ENCODE results near the gene SERPINA5. TPM values are rescaled to one million over a fixed set of nuclear protein-coding genes. Genes with fewer than 3 reads are reported as not detected.

The SERPINA5 gene
- total and polyA plus RNA-seq, 2 of the 8 experiments (the other 6 are each of a cell fraction or from before 2014, with no cell fraction given): 1.8 to 1.9 TPM

- TF ChIP-seq TBP (IDR thresholded peaks at IDR 0.05; ENCODE audit: low read depth, low read length): no peak
- no peak for TF ChIP-seq CHD2 (IDR thresholded peaks at IDR 0.05; ENCODE audit: low read length)
- TF ChIP-seq POLR2A (IDR thresholded peaks at IDR 0.05; ENCODE audit: control extremely low read depth in 1 of 2, low read depth in 2 of 2, low read length in 2 of 2): no peak
- TF ChIP-seq CEBPB (IDR thresholded peaks at IDR 0.05; ENCODE audit: low read depth, low read length): no peak
- no peak for TF ChIP-seq CHD1 (IDR thresholded peaks at IDR 0.05; ENCODE audit: low read depth, low read length)
- no peak for TF ChIP-seq PHF8 (conservative IDR thresholded peaks at IDR 0.05; ENCODE audit: low read depth, low read length)
- TF ChIP-seq HDAC6 (IDR thresholded peaks at IDR 0.05; ENCODE audit: low read depth, low read length): no peak
- TF ChIP-seq SP4 (IDR thresholded peaks at IDR 0.05; ENCODE audit: low read length): no peak
- no peak for TF ChIP-seq RFX5 (IDR thresholded peaks at IDR 0.05; ENCODE audit: borderline replicate concordance, low read depth, low read length)
Measured at GRCh38 chr14:94612580-94613554, 31.6 kb downstream of the SERPINA5 start (continued).

All from H1 (cell line).